Ascending aorta (tissue), 2 donors: ENCODE results near the gene HEXD. TPM values are rescaled to one million over a fixed set of nuclear protein-coding genes. Genes with fewer than 3 reads are reported as not detected.
A peak's percentile ranks its signal among the peaks of the same experiment; 100 is the strongest.

Experiments
- DNase-seq, 2 donors: peaks; one replicate each; pipeline ENCODE4 v3.0.0-alpha.2; 2019; ENCODE audit warnings: low spot score in 2 of 2
- H3K27ac ChIP-seq, 2 donors: fragments of 200-600 bp; sonication (generic); one replicate each; pipeline ENCODE4 v1.5.1; 2016 to 2017; ENCODE audit warnings: mild to moderate bottlenecking in 1 of 2
- H3K27me3 ChIP-seq: fragments of 200-600 bp; sonication (generic); one replicate; pipeline ENCODE4 v1.5.1; 2017
- H3K36me3 ChIP-seq, 2 donors: fragments of 200-600 bp; sonication (generic); one replicate each; pipeline ENCODE4 v1.5.1; 2016
- H3K4me1 ChIP-seq, 2 donors: fragments of 200-600 bp; sonication (generic); one replicate each; pipeline ENCODE4 v1.5.1; 2016 to 2017; ENCODE audit warnings: mild to moderate bottlenecking in 1 of 2
- H3K4me3 ChIP-seq, 2 donors: fragments of 200-600 bp; sonication (generic); one replicate each; pipeline ENCODE4 v1.5.1; 2016 to 2017; ENCODE audit warnings: mild to moderate bottlenecking in 1 of 2
- H3K9me3 ChIP-seq, 2 donors: fragments of 200-600 bp; sonication (generic); one replicate each; pipeline ENCODE4 v1.5.1; 2016
- CTCF ChIP-seq, 3 experiments: fragments of 200-600 bp in 2 of 3; fragments of 450-650 bp in 1 of 3; sonication (generic) in 2 of 3; IDR thresholded peaks; one replicate each; pipeline ENCODE4 v1.5.1; 2016 to 2019; ENCODE audit warnings: antibody characterized with exemption in 3 of 3, mild to moderate bottlenecking in 1 of 3, moderate library complexity in 1 of 3
- intact Hi-C: fragments of 100-400 bp; cut with DNase I; formaldehyde crosslinking; loops from one replicate; pipeline ENCODE4 v1.15.1; 2023
- total RNA-seq: library from RNA; depleted of rRNA; stranded (reverse); fragments of >200 nt; gene quantifications from one replicate; pipeline ENCODE4 v1.1.0, GENCODE V29; 2016

Gene HEXD
- total RNA-seq, 1 donor from 2014 or later: 40.4 TPM

DNA sequence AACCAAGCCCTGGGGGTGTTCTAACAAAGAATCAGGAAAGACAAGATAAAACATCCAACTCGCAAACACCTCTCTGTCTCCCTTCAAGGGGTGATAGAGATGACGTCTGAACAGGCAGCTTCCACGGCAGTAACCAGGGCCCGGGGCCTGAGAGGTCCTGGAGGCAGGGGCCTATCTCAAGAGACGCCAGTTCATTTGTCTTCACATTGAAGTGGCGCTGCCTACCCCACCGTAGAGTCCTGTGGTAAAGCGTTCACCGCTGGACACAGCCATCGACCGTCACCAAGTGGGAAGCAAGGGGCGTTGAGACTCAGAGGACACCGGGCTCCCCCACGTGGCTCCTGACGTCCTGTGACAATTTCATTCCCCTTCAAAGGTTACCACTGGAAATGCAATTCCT is 25.2 kb upstream of the HEXD start:
- Histone ChIP-seq H3K27ac (no peak overlapping the region), H3K36me3 (peaks cover 17 to 33% of the 10 kb centered on the region in 2 donors), H3K9me3 (no peaks in the 10 kb centered on the region), H3K27me3 (no peaks in the 10 kb centered on the region), H3K4me3 (no peak overlapping the region), H3K4me1 (no peaks in the 10 kb centered on the region)
- DNase-seq: no peak
- intact Hi-C loops: no loop called here
- TF ChIP-seq CTCF (IDR thresholded peaks at IDR 0.05): no peak

GRCh38 chr17:82394278-82394677 is 23.9 kb upstream of the HEXD start:
- no peak overlapping the region for H3K27ac ChIP-seq
- no peak overlapping the region for H3K4me3 ChIP-seq
- peaks cover 17 to 34% of the 10 kb centered on the region in 2 donors for H3K36me3 ChIP-seq
- no peaks in the 10 kb centered on the region for H3K27me3 ChIP-seq
- H3K4me1 ChIP-seq: no peaks in the 10 kb centered on the region
- no peak for TF ChIP-seq CTCF (IDR thresholded peaks at IDR 0.05)
- DNase-seq: no peak
- no peaks in the 10 kb centered on the region for H3K9me3 ChIP-seq
- intact Hi-C loops: no loop called here

DNA sequence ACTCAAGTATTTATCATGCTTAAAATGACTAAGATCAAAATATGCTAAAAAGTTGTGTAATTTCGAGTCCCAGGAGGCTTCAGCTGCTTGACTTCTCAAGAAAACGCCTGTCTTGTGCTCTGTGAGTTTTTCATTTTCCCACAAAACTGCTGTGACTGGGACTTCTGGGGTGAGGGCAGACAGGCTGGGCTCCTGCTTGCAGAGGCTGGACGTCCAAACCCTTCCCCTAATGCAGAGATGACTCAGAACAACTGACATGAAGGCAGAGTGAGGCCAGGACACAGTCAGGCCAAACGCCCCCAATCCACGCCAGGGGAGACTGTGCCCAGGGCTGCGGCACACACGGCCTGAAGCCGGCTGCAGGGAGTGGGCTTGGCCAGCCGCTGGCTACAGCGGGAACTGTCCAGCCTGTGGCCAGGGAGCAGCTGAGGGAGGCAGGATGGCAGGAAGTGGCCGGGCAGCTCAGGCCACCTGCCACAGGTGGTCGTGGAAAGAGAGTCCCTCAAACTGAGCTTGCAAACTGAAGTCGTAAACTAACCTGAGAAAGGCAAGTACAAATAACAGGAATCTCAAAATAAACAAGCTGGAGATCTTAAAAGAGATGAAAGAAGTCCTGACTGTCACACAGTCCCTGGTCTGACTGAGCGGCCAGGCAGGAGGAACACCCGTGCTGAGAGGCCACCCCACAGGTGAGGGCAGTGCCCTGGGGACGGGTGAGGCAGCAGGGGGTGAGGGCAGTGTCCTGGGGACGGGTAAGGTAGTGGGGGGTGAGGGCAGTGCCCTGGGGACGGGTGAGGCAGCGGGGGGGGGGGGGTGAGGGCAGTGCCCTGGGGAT is 21.3 kb upstream of the HEXD start:
- DNase-seq: no peak

GRCh38 chr17:82397449-82398335 is 20.5 kb upstream of the HEXD start:
- Histone ChIP-seq H3K4me1 (no peaks in the 10 kb centered on the region), H3K27ac (no peak overlapping the region), H3K27me3 (no peaks in the 10 kb centered on the region), H3K4me3 (no peak overlapping the region), H3K9me3 (no peaks in the 10 kb centered on the region), H3K36me3 (peaks cover 5 to 35% of the 10 kb centered on the region in 2 donors)
- intact Hi-C loops: no loop called here
- no peak for TF ChIP-seq CTCF (IDR thresholded peaks at IDR 0.05)
- DNase-seq: no peak

More for the DNA sequence above, 21.3 kb upstream of the HEXD start:
- no peak for TF ChIP-seq CTCF (IDR thresholded peaks at IDR 0.05)
- H3K9me3 ChIP-seq: no peaks in the 10 kb centered on the region
- no peak overlapping the region for H3K4me3 ChIP-seq
- no peaks in the 10 kb centered on the region for H3K27me3 ChIP-seq
- no peaks in the 10 kb centered on the region for H3K4me1 ChIP-seq
- peaks cover 12 to 40% of the 10 kb centered on the region in 2 donors for H3K36me3 ChIP-seq
- H3K27ac ChIP-seq: no peak overlapping the region
- intact Hi-C loops: no loop called here

- intact Hi-C loops: no loop called here
- TF ChIP-seq CTCF (IDR thresholded peaks at IDR 0.05): no peak
- DNase-seq: peak in 1 of 2 donors; percentile 74
- no peaks in the 10 kb centered on the region for H3K27me3 ChIP-seq
- no peak overlapping the region for H3K27ac ChIP-seq
- H3K36me3 ChIP-seq: peaks cover 14 to 35% of the 10 kb centered on the region in 2 donors
- H3K4me3 ChIP-seq: no peak overlapping the region
- H3K4me1 ChIP-seq: no peaks in the 10 kb centered on the region
- no peaks in the 10 kb centered on the region for H3K9me3 ChIP-seq
These were observed 19.1 kb upstream of the HEXD start for GRCh38 chr17:82399041-82399441.
